Activated naive CD8-positive, alpha-beta T cell (primary cell): ENCODE measurements around the gene ATF7.
A peak's percentile ranks its signal among the peaks of the same experiment; 100 is the strongest.
"Not testable (repeated sequence)": the region's sequence is repeated elsewhere in the genome, so short reads cannot be mapped to it uniquely, and the experiment has no call there.

Experiments
- H3K27ac Mint-ChIP-seq: one replicate; pipeline ENCODE4 v1.8.0; 2021; ENCODE audit warnings: mixed read lengths
- H3K27me3 Mint-ChIP-seq: one replicate; pipeline ENCODE4 v1.8.0; 2021; ENCODE audit warnings: mixed read lengths
- H3K36me3 Mint-ChIP-seq: one replicate; pipeline ENCODE4 v1.8.0; 2021; ENCODE audit warnings: mixed read lengths
- H3K4me1 Mint-ChIP-seq: one replicate; pipeline ENCODE4 v1.8.0; 2021; ENCODE audit warnings: low read depth, mixed read lengths
- H3K4me3 Mint-ChIP-seq: one replicate; pipeline ENCODE4 v1.8.0; 2021; ENCODE audit warnings: mild to moderate bottlenecking, mixed read lengths
- H3K9me3 Mint-ChIP-seq: one replicate; pipeline ENCODE4 v1.8.0; 2021; ENCODE audit warnings: low read depth, mixed read lengths

ATF7 gene

GRCh38 chr12:53552361-53553327 lies 73.5 kb downstream of the ATF7 start:
- no peak overlapping the region for H3K4me3 Mint-ChIP-seq
- no peaks in the 10 kb centered on the region for H3K36me3 Mint-ChIP-seq
- H3K27ac Mint-ChIP-seq: no peak overlapping the region
- no peaks in the 10 kb centered on the region for H3K27me3 Mint-ChIP-seq
- H3K9me3 Mint-ChIP-seq: no peaks in the 10 kb centered on the region
- H3K4me1 Mint-ChIP-seq: peaks cover 17% of the 10 kb centered on the region

DNA sequence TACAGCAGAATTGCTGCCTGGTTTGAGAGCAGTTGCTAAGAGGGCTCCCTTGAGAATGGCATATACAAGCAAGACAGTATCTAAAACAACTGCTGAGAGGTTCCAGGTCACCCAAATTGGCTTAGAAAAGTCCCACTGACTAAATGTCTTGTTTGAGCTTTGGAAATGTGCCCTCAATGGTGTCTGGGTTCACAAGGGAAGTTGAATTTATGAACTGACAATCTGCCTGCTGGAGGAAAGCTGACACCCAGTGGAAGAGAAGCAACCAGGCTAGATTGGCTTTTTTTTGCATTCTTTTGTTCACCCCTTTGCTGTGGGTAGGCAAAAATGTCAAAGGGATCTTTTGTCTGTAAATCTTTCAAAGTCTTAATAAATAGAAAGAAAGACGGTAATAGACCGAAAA lies 74.3 kb downstream of the ATF7 start:
- Mint-ChIP-seq H3K36me3 (no peaks in the 10 kb centered on the region), H3K27ac (no peak overlapping the region), H3K9me3 (no peaks in the 10 kb centered on the region), H3K4me3 (no peak overlapping the region), H3K4me1 (peaks cover 15% of the 10 kb centered on the region), H3K27me3 (no peaks in the 10 kb centered on the region)

DNA sequence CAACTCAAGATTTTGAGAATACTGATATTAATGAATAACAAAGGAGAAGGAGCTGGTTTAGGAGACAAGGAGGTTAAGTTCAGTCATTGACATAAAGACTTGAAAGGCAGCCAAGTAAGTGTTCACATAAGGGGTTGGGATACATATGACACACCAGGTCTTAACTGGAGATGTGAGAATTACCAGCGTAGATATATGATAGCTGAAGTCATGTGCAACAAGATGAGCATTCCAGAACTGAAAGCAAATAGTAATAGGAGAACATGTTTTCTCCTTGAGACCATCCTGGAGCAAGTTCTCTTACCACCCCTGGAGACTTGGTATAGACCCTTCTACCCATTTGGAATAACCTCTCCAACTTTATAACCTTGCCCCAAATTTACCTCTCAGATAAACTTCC lies 75.6 kb downstream of the ATF7 start:
- Mint-ChIP-seq H3K9me3 (no peaks in the 10 kb centered on the region), H3K4me1 (peaks cover 15% of the 10 kb centered on the region), H3K27me3 (no peaks in the 10 kb centered on the region), H3K27ac (no peak overlapping the region), H3K36me3 (no peaks in the 10 kb centered on the region), H3K4me3 (no peak overlapping the region)

- not testable (repeated sequence) for H3K9me3 Mint-ChIP-seq, H3K4me3 Mint-ChIP-seq, H3K27me3 Mint-ChIP-seq, H3K36me3 Mint-ChIP-seq, H3K27ac Mint-ChIP-seq
- H3K4me1 Mint-ChIP-seq: peaks cover 15% of the 10 kb centered on the region
Observed at GRCh38 chr12:53550131-53550530, 76.1 kb downstream of the ATF7 start.

DNA sequence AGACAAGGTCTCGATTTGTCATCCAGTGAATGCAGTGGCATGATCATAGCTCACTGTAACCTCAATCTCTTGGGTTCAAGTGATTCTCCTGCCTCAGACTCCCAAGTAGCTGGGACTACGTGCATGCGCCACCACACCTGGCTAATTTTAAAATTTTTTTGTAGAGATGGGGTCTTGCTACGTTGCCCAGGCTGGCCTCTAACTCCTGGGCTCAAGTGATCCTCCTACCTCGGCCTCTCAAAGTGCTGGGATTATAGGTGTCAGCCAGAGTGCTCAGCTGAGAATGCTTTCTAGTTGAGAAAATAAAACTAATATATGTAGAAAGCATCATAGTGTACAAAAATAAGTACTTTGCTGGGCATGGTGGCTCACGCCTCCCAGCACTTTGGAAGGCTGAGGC lies 77.8 kb downstream of the ATF7 start:
- not testable (repeated sequence) for H3K4me3 Mint-ChIP-seq, H3K36me3 Mint-ChIP-seq, H3K9me3 Mint-ChIP-seq, H3K27me3 Mint-ChIP-seq, H3K27ac Mint-ChIP-seq
- H3K4me1 Mint-ChIP-seq: peaks cover 26% of the 10 kb centered on the region

GRCh38 chr12:53543539-53543938 lies 82.6 kb downstream of the ATF7 start:
- Mint-ChIP-seq H3K4me3 (no peak overlapping the region), H3K4me1 (peaks cover 13% of the 10 kb centered on the region), H3K9me3 (no peaks in the 10 kb centered on the region), H3K36me3 (no peaks in the 10 kb centered on the region), H3K27ac (peak overlapping the region; percentile 9), H3K27me3 (no peaks in the 10 kb centered on the region)

- Mint-ChIP-seq H3K9me3 (no peaks in the 10 kb centered on the region), H3K4me3 (no peak overlapping the region), H3K27me3 (no peaks in the 10 kb centered on the region), H3K36me3 (peaks cover under 1% of the 10 kb centered on the region), H3K4me1 (peaks cover 11% of the 10 kb centered on the region), H3K27ac (no peak overlapping the region)
Observed at GRCh38 chr12:53539526-53539925, 86.7 kb downstream of the ATF7 start.

GRCh38 chr12:53538209-53538689 lies 87.9 kb downstream of the ATF7 start:
- H3K27ac Mint-ChIP-seq: no peak overlapping the region
- H3K9me3 Mint-ChIP-seq: no peaks in the 10 kb centered on the region
- H3K36me3 Mint-ChIP-seq: peaks cover 3% of the 10 kb centered on the region
- H3K4me1 Mint-ChIP-seq: peaks cover under 1% of the 10 kb centered on the region
- no peak overlapping the region for H3K4me3 Mint-ChIP-seq
- no peaks in the 10 kb centered on the region for H3K27me3 Mint-ChIP-seq

DNA sequence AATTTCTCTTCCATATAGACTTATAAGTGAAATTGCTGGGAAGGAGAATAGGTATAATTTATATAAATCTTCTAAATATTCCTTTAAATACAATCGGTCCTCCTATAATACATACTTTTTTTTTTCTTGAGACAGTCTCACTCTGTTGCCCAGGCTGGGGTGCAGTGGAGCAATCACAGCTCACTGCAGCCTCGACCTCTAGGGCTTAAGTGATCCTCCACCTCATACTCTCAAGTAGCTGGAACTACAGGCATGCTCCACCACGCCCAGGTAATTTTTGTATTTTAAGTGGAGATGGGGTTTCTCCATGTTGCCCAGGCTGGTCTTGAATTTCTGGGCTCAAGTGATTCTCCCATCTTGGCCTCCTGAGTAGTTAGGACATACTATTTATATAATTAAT lies 89.2 kb downstream of the ATF7 start:
- Mint-ChIP-seq H3K27me3 (no peaks in the 10 kb centered on the region), H3K36me3 (peaks cover 7% of the 10 kb centered on the region), H3K4me1 (no peaks in the 10 kb centered on the region), H3K4me3 (no peak overlapping the region), H3K27ac (no peak overlapping the region), H3K9me3 (no peaks in the 10 kb centered on the region)

DNA sequence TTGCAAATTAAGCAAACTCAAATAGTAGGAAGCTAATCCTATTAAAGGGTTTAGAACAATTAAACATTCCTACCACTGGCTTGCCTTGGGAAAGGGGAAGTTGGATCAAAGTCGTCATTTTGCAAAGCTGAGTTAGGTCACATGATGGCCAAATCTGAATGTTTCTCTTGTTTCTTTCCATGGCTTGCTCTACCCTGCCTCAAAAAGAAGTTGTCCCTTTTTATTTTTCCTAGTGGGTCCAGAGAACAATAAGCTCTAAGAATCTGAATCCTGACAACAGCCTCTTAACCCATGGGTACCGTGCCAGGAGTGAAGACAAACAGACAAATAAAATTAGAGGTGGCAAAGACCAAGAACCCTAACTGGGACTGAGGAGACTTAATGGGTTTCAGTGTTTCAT lies 92.7 kb downstream of the ATF7 start:
- Mint-ChIP-seq H3K4me3 (no peak overlapping the region), H3K9me3 (no peaks in the 10 kb centered on the region), H3K27ac (no peak overlapping the region), H3K27me3 (no peaks in the 10 kb centered on the region), H3K36me3 (peaks cover 9% of the 10 kb centered on the region), H3K4me1 (no peaks in the 10 kb centered on the region)

GRCh38 chr12:53532524-53533445 lies 93.4 kb downstream of the ATF7 start:
- Mint-ChIP-seq H3K4me3 (no peak overlapping the region), H3K27me3 (no peaks in the 10 kb centered on the region), H3K36me3 (peaks cover 9% of the 10 kb centered on the region), H3K27ac (no peak overlapping the region), H3K4me1 (no peaks in the 10 kb centered on the region), H3K9me3 (no peaks in the 10 kb centered on the region)

GRCh38 chr12:53532021-53532420 lies 94.2 kb downstream of the ATF7 start:
- peaks cover 9% of the 10 kb centered on the region for H3K36me3 Mint-ChIP-seq
- H3K9me3 Mint-ChIP-seq: no peaks in the 10 kb centered on the region
- H3K4me1 Mint-ChIP-seq: no peaks in the 10 kb centered on the region
- no peak overlapping the region for H3K27ac Mint-ChIP-seq
- H3K4me3 Mint-ChIP-seq: no peak overlapping the region
- no peaks in the 10 kb centered on the region for H3K27me3 Mint-ChIP-seq

DNA sequence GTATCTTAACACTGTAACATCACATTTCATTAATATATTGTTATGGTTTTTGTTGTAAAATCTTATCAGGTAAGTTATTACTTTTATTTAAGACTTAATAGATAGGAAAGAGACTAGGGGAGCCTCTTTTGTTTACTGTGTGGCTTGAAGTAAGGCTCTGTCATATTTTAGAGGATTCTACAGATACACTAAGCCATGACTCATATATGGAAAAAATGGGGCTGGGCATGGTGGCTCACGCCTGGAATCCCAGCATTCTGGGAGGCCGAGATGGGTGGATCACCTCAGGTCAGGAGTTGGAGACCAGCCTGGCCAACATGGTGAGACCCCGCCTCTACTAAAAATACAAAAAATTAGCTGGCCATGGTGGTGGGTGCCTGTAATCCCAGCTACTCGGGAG lies 95.3 kb downstream of the ATF7 start:
- H3K4me3 Mint-ChIP-seq: no peak overlapping the region
- H3K36me3 Mint-ChIP-seq: peaks cover 9% of the 10 kb centered on the region

GRCh38 chr12:53530061-53530460 lies 96.1 kb downstream of the ATF7 start:
- H3K4me3 Mint-ChIP-seq: no peak overlapping the region
- no peaks in the 10 kb centered on the region for H3K4me1 Mint-ChIP-seq
- H3K36me3 Mint-ChIP-seq: peaks cover 9% of the 10 kb centered on the region
- H3K27ac Mint-ChIP-seq: no peak overlapping the region
- H3K27me3 Mint-ChIP-seq: no peaks in the 10 kb centered on the region
- no peaks in the 10 kb centered on the region for H3K9me3 Mint-ChIP-seq

More for the DNA sequence above, 95.3 kb downstream of the ATF7 start:
- no peaks in the 10 kb centered on the region for H3K27me3 Mint-ChIP-seq
- no peaks in the 10 kb centered on the region for H3K9me3 Mint-ChIP-seq
- H3K4me1 Mint-ChIP-seq: no peaks in the 10 kb centered on the region
- no peak overlapping the region for H3K27ac Mint-ChIP-seq

GRCh38 chr12:53524476-53524875 lies 101.7 kb downstream of the ATF7 start:
- Mint-ChIP-seq H3K27me3 (no peaks in the 10 kb centered on the region), H3K36me3 (peaks cover 9% of the 10 kb centered on the region), H3K27ac (no peak overlapping the region), H3K4me1 (peaks cover 2% of the 10 kb centered on the region), H3K4me3 (no peak overlapping the region), H3K9me3 (no peaks in the 10 kb centered on the region)
